Stimulated activated CD4-positive, alpha-beta T cell treated with anti-CD3 and anti-CD28 coated beads, Interleukin-2, amount 100 ng/mL, for 48 hours (primary cell): ENCODE measurements around the gene AIF1L.

Experiments
- DNase-seq, 2 donors: peaks; one replicate each; pipeline ENCODE4 v3.0.0-alpha.2; 2020

The AIF1L gene

GRCh38 chr9:131078427-131079366, 17.6 kb upstream of the AIF1L start:
- no peak for DNase-seq

DNA sequence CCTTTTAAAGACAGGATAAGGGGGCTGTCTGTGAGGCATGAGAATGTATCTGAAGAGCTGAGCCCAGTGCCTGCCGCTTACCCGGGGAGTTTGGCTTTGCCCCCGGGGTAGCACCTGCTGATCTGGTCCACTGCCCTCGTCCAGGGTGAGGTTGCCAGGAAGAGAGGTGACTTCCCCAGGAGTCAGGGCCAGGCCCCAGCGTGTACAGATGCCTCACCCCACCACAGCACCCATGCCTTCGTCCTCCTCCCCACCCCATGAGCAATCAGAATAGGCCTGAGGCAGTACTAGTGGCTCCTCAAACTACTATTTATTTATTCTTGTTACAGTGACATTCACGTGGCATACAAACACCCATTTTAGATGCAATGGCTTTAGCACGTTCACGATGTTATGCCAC, 15.7 kb upstream of the AIF1L start:
- DNase-seq: no peak

GRCh38 chr9:131081868-131082267, 14.5 kb upstream of the AIF1L start:
- DNase-seq: no peak

DNA sequence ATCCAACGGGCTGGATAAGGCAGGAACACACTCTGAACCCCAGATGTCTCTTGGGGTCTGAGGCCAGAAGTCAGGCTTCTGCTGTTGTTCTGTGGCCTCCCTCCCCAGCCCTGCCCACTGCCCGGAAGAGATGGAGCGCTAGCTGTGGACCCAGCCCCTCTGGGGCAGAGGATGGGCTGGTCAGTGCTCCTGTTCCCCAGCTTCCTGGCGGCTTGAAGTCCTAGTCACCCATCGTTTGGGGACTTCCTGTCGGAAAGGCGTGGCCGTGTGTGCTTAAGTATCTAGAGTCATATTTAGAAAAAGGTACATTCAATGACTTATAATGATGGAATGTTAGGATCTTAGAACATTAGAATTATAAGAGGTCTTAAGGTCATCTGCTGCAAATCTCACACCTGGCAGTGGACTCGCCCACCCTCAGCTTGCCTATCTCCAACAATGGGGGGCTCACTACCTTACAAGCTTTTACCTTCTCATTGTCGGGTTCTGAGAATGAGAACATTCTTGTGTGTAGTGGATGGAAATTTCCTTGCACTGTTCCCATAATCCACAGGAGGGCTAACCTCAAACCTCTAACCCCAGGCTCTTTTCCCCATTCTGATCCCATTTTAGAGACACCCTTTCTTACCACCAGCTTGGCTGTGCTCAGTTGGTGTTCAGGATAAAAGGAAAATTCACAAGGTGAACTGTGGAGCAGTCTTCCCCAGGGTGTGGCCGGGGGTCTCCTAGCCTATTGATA, 13.4 kb upstream of the AIF1L start:
- no peak for DNase-seq

DNA sequence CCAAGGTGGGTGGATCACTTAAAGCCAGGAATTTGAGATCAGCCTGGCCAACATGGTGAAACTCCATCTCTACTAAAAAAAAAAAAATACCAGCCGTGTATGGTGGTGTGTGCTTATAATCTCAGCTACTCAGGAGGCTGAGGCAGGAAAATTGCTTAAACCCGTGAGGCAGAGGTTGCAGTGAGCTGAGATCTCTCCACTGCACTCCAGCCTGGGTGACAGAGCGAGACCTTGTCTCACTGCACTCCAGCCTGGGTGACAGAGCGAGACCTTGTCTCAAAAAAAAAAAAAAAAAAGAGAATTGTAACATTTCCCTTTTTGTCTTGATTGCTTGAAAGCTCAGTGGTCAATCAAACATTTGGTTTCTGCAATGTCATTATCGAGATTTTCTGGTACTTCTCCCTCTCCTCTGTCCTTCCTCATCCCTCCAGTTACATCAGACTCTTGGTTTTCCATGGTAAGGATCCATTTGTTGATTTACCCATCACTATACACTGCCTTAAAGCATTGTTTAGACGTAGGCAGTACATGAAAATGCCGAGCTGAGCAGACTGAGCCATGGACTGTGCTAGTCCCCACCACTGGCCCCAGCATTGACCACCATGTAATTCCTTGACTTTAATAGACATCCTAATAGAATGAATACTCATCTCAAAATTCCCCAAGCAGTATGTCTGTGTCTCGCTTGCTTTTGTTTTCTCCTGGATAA, 11.5 kb upstream of the AIF1L start:
- no peak for DNase-seq

GRCh38 chr9:131085370-131086122, 10.8 kb upstream of the AIF1L start:
- DNase-seq: no peak

GRCh38 chr9:131087354-131087893, 8.9 kb upstream of the AIF1L start:
- no peak for DNase-seq

GRCh38 chr9:131090025-131090787, 6.1 kb upstream of the AIF1L start:
- DNase-seq: no peak

DNA sequence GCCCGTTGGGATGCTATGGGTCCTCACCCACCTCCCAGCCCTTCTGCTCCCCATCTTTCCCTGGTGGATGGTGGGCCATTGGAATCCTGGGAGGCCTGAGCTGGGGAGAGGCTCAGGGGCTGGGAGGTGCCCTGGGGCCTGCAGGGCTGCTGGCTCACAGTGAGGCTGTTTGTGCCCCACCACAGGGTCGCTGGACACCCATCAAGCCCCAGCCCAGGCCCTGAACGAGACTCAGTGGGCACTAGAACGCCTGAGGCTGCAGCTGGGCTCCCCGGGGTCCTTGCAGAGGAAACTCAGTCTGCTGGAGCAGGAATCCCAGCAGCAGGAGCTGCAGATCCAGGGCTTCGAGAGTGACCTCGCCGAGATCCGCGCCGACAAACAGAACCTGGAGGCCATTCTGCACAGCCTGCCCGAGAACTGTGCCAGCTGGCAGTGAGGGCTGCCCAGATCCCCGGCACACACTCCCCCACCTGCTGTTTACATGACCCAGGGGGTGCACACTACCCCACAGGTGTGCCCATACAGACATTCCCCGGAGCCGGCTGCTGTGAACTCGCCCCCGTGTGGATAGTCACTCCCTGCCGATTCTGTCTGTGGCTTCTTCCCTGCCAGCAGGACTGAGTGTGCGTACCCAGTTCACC, 4.9 kb upstream of the AIF1L start:
- DNase-seq: no peak

DNA sequence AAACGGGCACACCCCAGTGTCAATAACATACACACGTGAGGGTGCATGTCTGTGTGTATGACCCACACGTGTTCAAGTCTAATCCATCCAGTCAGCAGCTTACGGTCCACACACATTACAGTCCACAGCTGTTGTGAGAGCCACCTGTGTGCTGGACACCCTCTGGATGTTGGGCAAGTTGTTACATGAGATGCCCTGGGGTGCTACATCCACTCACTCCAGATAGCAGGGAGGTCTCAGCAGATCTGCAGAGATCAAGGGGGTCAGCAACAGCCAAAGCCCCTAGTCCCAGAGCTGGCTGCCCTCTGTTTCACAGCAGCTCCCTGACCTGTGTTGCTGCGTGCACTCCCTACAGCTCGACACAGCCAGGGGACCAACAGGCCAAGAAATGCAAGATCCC, 4.3 kb upstream of the AIF1L start:
- DNase-seq: no peak

- no peak for DNase-seq
Measured at GRCh38 chr9:131092548-131093440, 3.5 kb upstream of the AIF1L start.

- DNase-seq: no peak
Measured at GRCh38 chr9:131094015-131094414, 2.3 kb upstream of the AIF1L start.

GRCh38 chr9:131094622-131095021, 1.7 kb upstream of the AIF1L start:
- no peak for DNase-seq

GRCh38 chr9:131095666-131096268, 564 bp upstream of the AIF1L start:
- no peak for DNase-seq

DNA sequence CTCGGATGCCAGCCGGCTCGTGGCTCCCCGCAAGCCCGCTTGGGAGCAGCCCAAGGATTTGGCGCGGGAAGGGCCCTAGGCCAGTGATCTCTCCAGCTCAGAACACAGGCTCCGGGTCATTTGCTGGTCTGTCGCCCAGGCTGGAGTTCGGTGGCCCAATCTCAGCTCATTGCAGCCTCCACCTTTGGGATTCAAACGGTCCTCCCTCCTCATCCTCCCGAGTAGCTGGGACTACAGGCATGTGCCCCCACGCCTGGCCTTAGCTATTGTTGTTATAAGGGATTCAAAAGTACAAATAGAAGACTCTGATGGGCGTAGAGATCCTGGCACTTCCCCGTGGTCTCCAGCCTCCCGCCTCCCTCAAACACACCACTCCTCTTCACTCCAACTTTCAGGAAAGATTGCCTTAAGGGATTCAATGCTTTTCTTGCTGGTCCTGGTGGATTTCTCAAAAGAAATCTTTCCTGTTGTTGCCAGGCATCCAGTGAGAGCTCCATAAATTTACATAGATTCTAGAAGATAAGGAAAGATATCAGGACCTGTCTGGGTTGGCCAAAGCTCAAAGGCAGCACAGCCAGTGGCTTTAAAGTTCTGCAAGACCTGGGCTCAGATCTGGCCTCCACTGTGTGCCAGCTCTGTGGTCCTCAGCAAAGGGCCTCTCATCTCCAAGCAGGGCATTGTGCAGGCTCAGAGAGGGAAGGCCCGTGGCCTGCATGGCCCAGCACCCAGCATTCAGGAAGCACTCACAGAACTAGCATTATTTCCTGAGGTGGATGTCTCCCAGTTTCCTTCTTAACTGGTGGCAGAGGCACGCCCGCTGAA, 1.0 kb downstream of the AIF1L start:
- no peak for DNase-seq

- DNase-seq: no peak
Measured at GRCh38 chr9:131097948-131098278, 1.6 kb downstream of the AIF1L start.

DNA sequence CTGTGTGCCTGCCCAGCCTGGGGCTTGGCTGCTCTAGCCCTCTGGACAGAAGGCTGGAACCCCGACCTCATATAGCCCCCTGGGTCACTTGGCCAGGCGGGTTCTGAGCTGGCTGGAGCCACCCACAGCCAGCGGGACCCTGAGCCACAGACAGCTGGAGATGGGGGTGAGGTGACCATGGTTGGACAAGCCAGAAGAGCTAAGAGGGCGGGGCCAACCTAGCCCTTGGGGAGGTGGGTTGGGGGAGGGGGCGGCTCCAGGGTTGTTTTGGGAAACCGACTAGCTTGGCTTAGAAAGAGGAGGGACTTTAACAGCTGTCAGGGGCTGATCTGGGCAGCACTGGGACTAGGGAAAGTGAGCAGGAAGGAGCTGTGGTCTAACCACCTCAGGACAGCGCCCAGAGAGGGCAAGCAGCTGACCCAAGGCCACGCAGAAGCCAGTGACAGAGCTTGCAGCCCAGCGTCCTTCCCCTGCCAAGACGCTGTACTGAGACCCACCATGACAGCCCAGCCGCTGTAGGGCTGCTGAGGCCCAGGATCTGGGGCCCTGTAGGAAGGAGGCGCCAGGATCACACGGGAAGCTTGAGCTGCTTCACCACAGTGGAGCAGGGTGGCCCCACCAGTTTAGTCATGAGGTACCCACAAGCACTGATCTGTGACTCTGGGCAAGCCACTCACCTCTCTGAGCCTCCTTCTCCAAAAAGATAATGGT, 2.2 kb downstream of the AIF1L start:
- no peak for DNase-seq

- no peak for DNase-seq
Measured at GRCh38 chr9:131099102-131099606, 2.8 kb downstream of the AIF1L start.
